IMR-90 (cell line): Measurements from ENCODE around the gene NF2. TPM values are rescaled to one million over a fixed set of nuclear protein-coding genes. Genes with fewer than 3 reads are reported as not detected.

Experiments used
- ATAC-seq: fragments of 200-7000 bp; cut with Tn5 transposase; 2 replicates; pipeline ENCODE4 v1.9.1; 2020; ENCODE audit warnings: low read depth, mild to moderate bottlenecking, moderate library complexity
- BruUV-seq: library from RNA; stranded (reverse); fragments of 400-500 nt; replicated peaks from 2 replicates; lab custom pipeline; 2021; lab: Mats Ljungman, UMichigan
- CTCF ChIA-PET: fragments of 300-600 bp; formaldehyde crosslinking; extraction: SDS; loops from one replicate; lab custom pipeline; 2021; ENCODE audit warnings: antibody characterized with exemption; lab: Yijun Ruan, JAX
- POLR2A ChIA-PET: fragments of 300-600 bp; sonication (Branson Sonifier 250); formaldehyde crosslinking; loops from one replicate; lab custom pipeline; 2022; ENCODE audit warnings: antibody characterized with exemption; ENCODE audit not compliant: unreplicated experiment; lab: Charles Lee
- DNase-seq: peaks from one replicate; pipeline ENCODE4 v3.0.0; 2013
- H2AFZ ChIP-seq: replicated peaks from 2 replicates; pipeline ENCODE3; 2013; ENCODE audit warnings: low read length, mild to moderate bottlenecking; ENCODE audit not compliant: poor library complexity
- H2AK5ac ChIP-seq: 2 replicates; pipeline ENCODE4 v1.6.1; 2013; ENCODE audit warnings: low read depth, low read length, inconsistent platforms
- H2AK9ac ChIP-seq: replicated peaks from 2 replicates; pipeline ENCODE3; 2013; ENCODE audit warnings: mild to moderate bottlenecking, low read depth, low read length, moderate library complexity; ENCODE audit not compliant: poor library complexity
- H2BK120ac ChIP-seq: 2 replicates; pipeline ENCODE4 v1.6.1; 2013; ENCODE audit warnings: low read depth, low read length, inconsistent platforms
- H2BK15ac ChIP-seq: 3 replicates; pipeline ENCODE4 v1.6.1; 2013; ENCODE audit warnings: low read depth, low read length, inconsistent platforms
- H2BK20ac ChIP-seq: 2 replicates; pipeline ENCODE4 v1.6.1; 2013; ENCODE audit warnings: low read depth, mild to moderate bottlenecking, inconsistent platforms, low read length, moderate library complexity
- H2BK5ac ChIP-seq: 2 replicates; pipeline ENCODE4 v1.6.1; 2013; ENCODE audit warnings: mild to moderate bottlenecking, low read depth, low read length, inconsistent platforms; ENCODE audit not compliant: poor library complexity, severe bottlenecking
- H3K14ac ChIP-seq: replicated peaks from 2 replicates; pipeline ENCODE4 v1.6.1; 2013; ENCODE audit warnings: low read depth, low read length, inconsistent platforms
- H3K18ac ChIP-seq: 2 replicates; pipeline ENCODE4 v1.6.1; 2013; ENCODE audit warnings: low read depth, low read length, control low read depth
- H3K23ac ChIP-seq: 2 replicates; pipeline ENCODE4 v1.6.1; 2013; ENCODE audit warnings: low read depth, low read length, inconsistent platforms
- H3K27ac ChIP-seq: 2 replicates; pipeline ENCODE4 v1.5.1; 2013; ENCODE audit warnings: mild to moderate bottlenecking, control low read depth, low read length; ENCODE audit not compliant: insufficient read depth
- H3K27me3 ChIP-seq: 2 replicates; pipeline ENCODE4 v1.6.1; 2013; ENCODE audit warnings: low read length; ENCODE audit not compliant: control insufficient read depth, insufficient read depth
- H3K36me3 ChIP-seq: 2 replicates; pipeline ENCODE4 v1.6.1; 2013; ENCODE audit warnings: low read length, mixed read lengths; ENCODE audit not compliant: control insufficient read depth, insufficient read depth
- H3K4ac ChIP-seq: 2 replicates; pipeline ENCODE4 v1.6.1; 2013; ENCODE audit warnings: low read depth, low read length, inconsistent platforms
- H3K4me1 ChIP-seq: 2 replicates; pipeline ENCODE4 v1.6.1; 2013; ENCODE audit warnings: low read length, mixed read lengths; ENCODE audit not compliant: control insufficient read depth, insufficient read depth
- H3K4me2 ChIP-seq: 2 replicates; pipeline ENCODE4 v1.6.1; 2013; ENCODE audit warnings: low read depth, mild to moderate bottlenecking, control low read depth, low read length, moderate library complexity
- H3K4me3 ChIP-seq: 2 replicates; pipeline ENCODE4 v1.5.1; 2013; ENCODE audit warnings: low read depth, mild to moderate bottlenecking, control low read depth, low read length, moderate library complexity; ENCODE audit not compliant: insufficient read depth
- H3K56ac ChIP-seq: 2 replicates; pipeline ENCODE4 v1.6.1; 2013; ENCODE audit warnings: low read length, inconsistent platforms; ENCODE audit not compliant: insufficient read depth; ENCODE audit errors: extremely low read depth
- H3K79me1 ChIP-seq, 2 experiments: 2 replicates each; pipeline ENCODE4 v1.6.1; 2013; ENCODE audit warnings: low read length in 2 of 2, inconsistent platforms in 1 of 2, low read depth in 1 of 2
- H3K9ac ChIP-seq: 2 replicates; pipeline ENCODE4 v1.6.1; 2013; ENCODE audit warnings: low read depth, low read length, control low read depth
- H3K9me1 ChIP-seq: 2 replicates; pipeline ENCODE4 v1.6.1; 2013; ENCODE audit warnings: low read length, inconsistent platforms; ENCODE audit not compliant: insufficient read depth
- H3K9me3 ChIP-seq: 2 replicates; pipeline ENCODE4 v1.6.1; 2013; ENCODE audit warnings: low read length; ENCODE audit not compliant: control insufficient read depth, insufficient read depth
- H4K20me1 ChIP-seq: 2 replicates; pipeline ENCODE4 v1.6.1; 2013; ENCODE audit warnings: low read length, inconsistent platforms; ENCODE audit not compliant: insufficient read depth
- H4K5ac ChIP-seq: 2 replicates; pipeline ENCODE4 v1.6.1; 2013; ENCODE audit warnings: mild to moderate bottlenecking, low read depth, low read length, control low read depth
- H4K8ac ChIP-seq, 2 experiments: 2 replicates each; pipeline ENCODE4 v1.6.1; 2013; ENCODE audit warnings: low read depth in 2 of 2, low read length in 2 of 2, control low read depth in 1 of 2, inconsistent platforms in 1 of 2
- H4K91ac ChIP-seq: 2 replicates; pipeline ENCODE4 v1.6.1; 2013; ENCODE audit warnings: low read depth, low read length, inconsistent platforms; ENCODE audit not compliant: insufficient read depth
- MXI1 ChIP-seq: IDR thresholded peaks from 2 replicates; pipeline ENCODE4 v1.6.1; 2012; ENCODE audit warnings: low read depth, mild to moderate bottlenecking, low read length, moderate library complexity, borderline replicate concordance
- RCOR1 ChIP-seq: IDR thresholded peaks from 2 replicates; pipeline ENCODE4 v1.6.1; 2012; ENCODE audit warnings: mild to moderate bottlenecking, low read length, improper control_type of control experiment; ENCODE audit not compliant: insufficient replicate concordance
- USF2 ChIP-seq: fragments of 150-350 bp; IDR thresholded peaks from 2 replicates; pipeline ENCODE4 v1.6.1; 2017; ENCODE audit warnings: mild to moderate bottlenecking, antibody characterized with exemption, low read length, low read depth
- WGBS, 2 experiments: methylation state at CpG; one replicate each; pipeline versions ENCODE4 v1.1.5 to v1.1.7; 2013; ENCODE audit warnings: missing lambda C conversion rate in 2 of 2; ENCODE audit not compliant: insufficient read length in 1 of 2; ENCODE audit errors: extremely low coverage in 2 of 2; 5-methylcytosine and 5-hydroxymethylcytosine counted together
- dilution Hi-C: fragments of 300-500 bp; cut with HindIII; formaldehyde crosslinking; loops from one replicate; pipeline ENCODE4 v1.14.3; 2018; ENCODE audit warnings: low sequenced_read_pairs; ENCODE audit not compliant: unreplicated experiment
- in situ Hi-C: fragments of 300-500 bp; cut with MboI; formaldehyde crosslinking; loops from 3 replicates; pipeline ENCODE4 v1.14.3; 2019; ENCODE audit warnings: low sequenced_read_pairs, inconsistent platforms, mixed read lengths
- intact Hi-C: fragments of 100-400 bp; cut with micrococcal nuclease; formaldehyde crosslinking; loops from 2 replicates; pipeline ENCODE4 v1.10.0; 2022
- polyA plus RNA-seq, 3 experiments: library from polyadenylated mRNA; depleted of rRNA; stranded (reverse); fragments of >200 nt; gene quantifications; 2 replicates each; pipeline ENCODE4 v1.2.3, GENCODE V29; 2012; ENCODE audit warnings: low replicate concordance in 1 of 3
- total RNA-seq: library from RNA; depleted of rRNA; stranded (reverse); fragments of >200 nt; gene quantifications from 2 replicates; pipeline ENCODE4 v1.2.3, GENCODE V29; 2012

The NF2 gene
- total and polyA plus RNA-seq, 2 of the 4 experiments (the other 2 are of a cell fraction) = 59.0 to 151 TPM

- in situ Hi-C loops = no loop called here
- Histone ChIP-seq H2BK5ac (no peak overlapping the region), H3K36me3 (peaks cover 2% of the 10 kb centered on the region; the same call in 1 of the 2 replicates), H3K79me1 (no peaks in the 10 kb centered on the region), H2BK120ac (no peak overlapping the region), H3K27me3 (peaks cover 38% of the 10 kb centered on the region), H3K9me1 (no peaks in the 10 kb centered on the region), H4K8ac (no peak overlapping the region), H2AK5ac (no peak overlapping the region), H3K27ac (no peak overlapping the region), H3K4me1 (no peaks in the 10 kb centered on the region; the same call in 1 of the 2 replicates), H3K4me2 (no peak overlapping the region; the same call in 1 of the 2 replicates), H4K91ac (no peak overlapping the region), H3K14ac (no peak overlapping the region), H3K56ac (no peak overlapping the region), H3K23ac (no peak overlapping the region), H3K4me3 (no peak overlapping the region), H3K4ac (no peak overlapping the region), H4K20me1 (peaks cover under 1% of the 10 kb centered on the region; the same call in 1 of the 2 replicates), H2AK9ac (peak overlapping the region; percentile 82), H3K9me3 (no peaks in the 10 kb centered on the region), H3K18ac (no peak overlapping the region), H4K5ac (no peak overlapping the region), H2BK20ac (no peak overlapping the region), H2AFZ (peak overlapping the region; percentile 9), H3K9ac (no peak overlapping the region), H2BK15ac (no peak overlapping the region)
- peak; percentile 10; the same call in 1 of the 2 replicates for ATAC-seq
- POLR2A ChIA-PET = no interaction called here
- DNase-seq = no peak
- WGBS, 2 experiments = 20% methylated on average over 1 of the region's 15 CpGs; no CpG with 5 or more reads in 1 of the 2 experiments
- dilution Hi-C loops = no loop called here
- intact Hi-C loops = no loop called here
- CTCF ChIA-PET = no interaction called here
- BruUV-seq = no TSS peak
- TF ChIP-seq USF2 = no peak
- TF ChIP-seq RCOR1 = no peak
- TF ChIP-seq MXI1 = no peak
Observed at GRCh38 chr22:29726512-29727130, 123.2 kb downstream of the NF2 start.
